ENCODE data around the gene CTNND1.

- TF ChIP-seq CTCF (tag by site-specific recombination; IDR thresholded peaks at IDR 0.05) (no peak), ZNF664 (tag by site-specific recombination; IDR thresholded peaks at IDR 0.05) (no peak), TCF7L2 (IDR thresholded peaks at IDR 0.05; ENCODE audit: borderline replicate concordance, low read depth, low read length) (no peak), ATF2 (tag by site-specific recombination; IDR thresholded peaks at IDR 0.05; ENCODE audit: low read depth) (no peak), ZNF394 (tag by site-specific recombination; IDR thresholded peaks at IDR 0.05; ENCODE audit: borderline replicate concordance) (no peak)
Measured at GRCh38 chr11:57802411-57802810, 40.8 kb downstream of the CTNND1 start.
